AG08395 (cell line): Measurements from ENCODE around the gene MAP3K13.

Source experiments
- DNase-seq: peaks from one replicate; pipeline ENCODE4 v3.0.0; 2012; ENCODE audit warnings: mixed read lengths, low spot score

Gene MAP3K13, protein sequence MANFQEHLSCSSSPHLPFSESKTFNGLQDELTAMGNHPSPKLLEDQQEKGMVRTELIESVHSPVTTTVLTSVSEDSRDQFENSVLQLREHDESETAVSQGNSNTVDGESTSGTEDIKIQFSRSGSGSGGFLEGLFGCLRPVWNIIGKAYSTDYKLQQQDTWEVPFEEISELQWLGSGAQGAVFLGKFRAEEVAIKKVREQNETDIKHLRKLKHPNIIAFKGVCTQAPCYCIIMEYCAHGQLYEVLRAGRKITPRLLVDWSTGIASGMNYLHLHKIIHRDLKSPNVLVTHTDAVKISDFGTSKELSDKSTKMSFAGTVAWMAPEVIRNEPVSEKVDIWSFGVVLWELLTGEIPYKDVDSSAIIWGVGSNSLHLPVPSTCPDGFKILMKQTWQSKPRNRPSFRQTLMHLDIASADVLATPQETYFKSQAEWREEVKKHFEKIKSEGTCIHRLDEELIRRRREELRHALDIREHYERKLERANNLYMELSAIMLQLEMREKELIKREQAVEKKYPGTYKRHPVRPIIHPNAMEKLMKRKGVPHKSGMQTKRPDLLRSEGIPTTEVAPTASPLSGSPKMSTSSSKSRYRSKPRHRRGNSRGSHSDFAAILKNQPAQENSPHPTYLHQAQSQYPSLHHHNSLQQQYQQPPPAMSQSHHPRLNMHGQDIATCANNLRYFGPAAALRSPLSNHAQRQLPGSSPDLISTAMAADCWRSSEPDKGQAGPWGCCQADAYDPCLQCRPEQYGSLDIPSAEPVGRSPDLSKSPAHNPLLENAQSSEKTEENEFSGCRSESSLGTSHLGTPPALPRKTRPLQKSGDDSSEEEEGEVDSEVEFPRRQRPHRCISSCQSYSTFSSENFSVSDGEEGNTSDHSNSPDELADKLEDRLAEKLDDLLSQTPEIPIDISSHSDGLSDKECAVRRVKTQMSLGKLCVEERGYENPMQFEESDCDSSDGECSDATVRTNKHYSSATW

DNA sequence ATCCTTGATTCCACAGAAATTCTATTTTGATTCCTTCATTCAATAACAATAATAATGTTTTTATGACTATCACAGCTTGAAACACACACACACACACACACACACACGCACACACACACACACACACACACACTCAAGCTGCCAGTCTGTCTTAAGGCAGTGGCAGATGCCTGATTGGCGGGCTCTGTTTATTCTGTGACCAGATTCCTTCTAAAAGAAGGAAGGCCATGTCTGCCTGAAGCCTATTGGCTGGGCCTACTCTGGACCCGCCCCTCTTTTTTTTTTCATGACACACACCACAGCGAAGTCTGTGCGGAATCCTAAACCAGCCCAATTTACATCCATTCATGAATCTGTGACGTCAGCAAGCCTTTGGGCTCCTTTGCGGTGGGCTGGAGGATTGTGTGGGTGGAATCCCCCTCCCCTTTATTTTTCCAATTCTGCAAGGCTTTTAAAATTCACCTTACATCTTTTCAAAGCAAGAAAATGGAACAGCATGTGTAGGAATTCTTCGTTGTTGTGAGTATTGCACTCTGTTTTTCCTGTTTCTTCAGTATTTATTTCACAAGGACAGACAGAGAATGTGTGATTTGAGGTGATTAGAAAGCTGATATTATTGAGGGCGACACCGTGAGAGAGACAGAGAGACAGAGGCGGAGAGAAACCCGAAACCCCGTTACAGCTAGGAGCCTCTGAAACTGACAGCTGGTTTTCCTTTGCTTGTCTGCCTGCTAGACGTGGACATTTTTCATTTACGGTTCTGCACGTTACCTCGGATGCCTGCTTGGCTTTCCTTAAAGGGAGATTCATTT is at the start of gene MAP3K13:
Gene MAP3K13, plus strand, starts transcription at position 287 of the 812 bp plus-strand sequence. CDS start 65,446 bp downstream, outside the sequence.
- peak; percentile 93 for DNase-seq

GRCh38 chr3:185313693-185314246 is 49.2 kb upstream of the MAP3K13 start:
- DNase-seq, result no peak

DNA sequence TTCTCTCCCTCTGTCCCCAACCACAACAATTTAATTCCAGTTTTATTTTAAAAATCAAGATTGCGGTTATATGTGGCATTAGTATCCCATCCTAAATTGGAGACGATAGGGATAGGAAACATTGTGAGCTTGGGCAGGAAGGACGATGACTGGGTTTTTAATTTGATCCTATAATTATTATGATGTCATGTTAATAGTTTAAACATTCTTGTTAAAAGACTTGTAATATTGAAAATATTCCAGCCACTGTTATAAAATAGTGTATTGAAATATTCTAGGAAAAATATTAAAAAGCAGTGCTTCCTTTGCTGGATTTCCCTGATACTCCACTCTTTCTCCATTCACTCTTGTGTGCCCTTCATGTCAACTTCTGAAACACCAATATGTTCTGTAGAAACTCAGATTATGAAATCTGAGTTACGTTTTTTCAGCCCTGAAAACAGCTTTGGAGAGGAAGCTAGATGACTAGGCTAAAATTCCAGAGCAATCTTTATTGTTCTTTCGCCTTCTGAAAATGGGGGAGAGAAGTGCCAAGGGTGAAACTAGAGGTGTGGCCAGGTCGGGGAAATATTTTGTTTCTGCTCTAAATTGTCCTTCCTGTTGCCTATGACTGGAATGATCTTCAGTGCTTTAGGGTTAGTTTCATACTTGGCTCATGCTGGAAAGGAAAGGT is 46.1 kb upstream of the MAP3K13 start:
- no peak for DNase-seq

DNA sequence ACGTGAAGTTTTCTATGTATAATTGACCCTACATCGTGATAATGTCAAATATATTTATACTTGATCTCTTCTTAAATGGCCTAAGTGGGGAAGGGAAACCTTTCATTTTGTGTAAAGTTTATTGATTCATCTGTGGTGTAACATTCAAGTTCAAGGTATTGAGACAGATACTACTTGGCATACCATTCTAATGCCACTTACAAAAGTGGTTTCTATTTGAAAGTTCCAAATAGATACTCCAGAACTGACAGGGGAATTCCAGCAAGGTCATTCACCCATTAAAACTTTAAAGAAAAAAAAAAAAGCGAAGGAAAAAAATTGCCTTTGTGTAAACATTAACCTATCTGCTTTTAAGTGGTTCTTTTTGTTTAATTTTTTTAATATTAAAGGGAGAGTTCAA is 45.3 kb upstream of the MAP3K13 start:
- no peak for DNase-seq

DNA sequence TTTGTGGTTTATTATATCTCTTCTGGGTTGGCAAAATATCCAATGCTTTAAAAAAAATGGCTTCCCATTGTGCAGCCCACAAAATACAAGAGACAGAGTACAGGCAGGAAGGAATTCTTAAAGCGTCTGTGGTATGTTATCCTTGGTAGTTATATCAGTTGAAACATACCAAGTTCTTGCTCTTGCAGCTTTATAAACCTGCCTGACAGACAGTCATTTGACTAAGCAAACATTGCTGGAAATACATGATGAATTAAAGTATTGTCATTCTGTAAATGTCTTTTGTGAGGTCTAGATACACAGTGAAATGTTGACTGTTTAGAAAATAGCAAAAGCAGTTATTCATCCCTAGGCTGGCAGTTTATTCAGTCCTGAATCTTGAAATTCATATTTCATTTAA is 44.8 kb upstream of the MAP3K13 start:
- no peak for DNase-seq

DNA sequence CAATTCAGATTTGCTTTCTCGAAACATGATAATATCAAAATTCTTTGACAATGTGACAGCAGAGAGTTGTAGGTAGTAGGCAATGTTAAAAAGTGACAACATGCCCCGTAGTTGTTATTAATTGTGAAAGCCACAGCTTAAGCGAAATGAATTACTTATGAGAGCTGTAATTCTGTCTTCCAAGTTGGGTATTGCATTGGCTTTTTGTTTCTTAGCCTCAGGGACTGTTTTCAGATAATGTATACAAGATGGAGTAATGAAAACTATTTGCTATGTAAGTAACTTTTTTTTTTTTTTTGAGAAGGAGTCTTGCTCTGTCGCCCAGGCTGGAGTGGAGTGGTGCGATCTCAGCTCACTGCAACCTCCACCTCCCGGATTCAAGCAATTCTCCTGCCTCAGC is 43.1 kb upstream of the MAP3K13 start:
- no peak for DNase-seq

GRCh38 chr3:185320949-185321348 is 42.0 kb upstream of the MAP3K13 start:
- no peak for DNase-seq

GRCh38 chr3:185322101-185322719 is 40.7 kb upstream of the MAP3K13 start:
- no peak for DNase-seq

- no peak for DNase-seq
Measured at GRCh38 chr3:185325946-185326791, 36.8 kb upstream of the MAP3K13 start.

DNA sequence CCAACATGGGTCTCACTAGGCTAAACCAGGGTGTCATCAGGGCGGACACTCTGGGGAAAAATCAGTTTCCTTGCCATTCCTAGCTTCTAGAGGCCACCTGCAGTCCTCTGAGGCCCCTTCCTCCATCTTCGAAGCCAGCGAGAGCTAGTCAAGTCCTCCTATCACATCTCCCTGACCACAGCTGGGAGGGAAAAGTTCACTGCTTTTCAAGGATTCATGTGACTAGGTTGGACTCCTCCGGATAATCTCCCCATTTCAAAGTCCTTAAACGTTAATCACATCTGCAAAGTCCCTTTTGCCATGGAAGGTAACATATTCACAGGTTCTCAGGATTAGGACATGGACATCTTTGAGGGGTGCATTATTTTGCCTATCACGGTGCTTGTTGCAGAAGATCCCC is 35.9 kb upstream of the MAP3K13 start:
- DNase-seq, result no peak

DNA sequence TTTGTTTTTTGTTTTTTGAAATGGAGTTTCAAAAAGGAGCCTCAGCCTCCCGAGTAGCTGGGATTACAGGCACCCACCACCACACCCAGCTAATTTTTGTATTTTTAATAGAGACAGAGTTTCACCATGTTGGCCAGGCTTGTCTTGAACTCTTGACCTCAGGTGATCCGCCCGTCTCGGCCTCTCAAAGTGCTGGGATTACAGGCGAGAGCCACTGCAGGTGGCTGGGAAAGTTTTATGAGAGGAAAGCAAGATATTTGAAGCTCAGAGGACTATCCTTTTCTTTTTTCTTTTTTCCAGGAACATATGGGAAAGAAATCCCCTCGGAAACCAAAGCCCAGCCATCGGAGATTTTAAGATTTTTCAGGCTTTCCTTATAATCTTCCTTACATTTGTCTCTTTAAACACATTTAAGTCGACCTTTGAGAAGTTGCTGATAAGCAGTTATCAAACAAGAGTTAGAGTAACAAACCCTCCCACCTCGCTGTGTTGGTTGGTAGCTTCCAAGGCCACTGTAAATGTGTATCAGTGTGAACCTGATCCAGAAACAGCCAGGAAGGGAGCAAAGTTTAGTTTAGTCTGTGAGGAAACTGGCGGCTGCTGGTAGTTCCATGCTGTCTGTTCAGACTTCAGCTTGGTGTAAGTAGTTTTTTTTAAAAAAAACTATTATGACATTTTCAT is 34.5 kb upstream of the MAP3K13 start:
- no peak for DNase-seq

- no peak for DNase-seq
Measured at GRCh38 chr3:185330238-185330637, 32.7 kb upstream of the MAP3K13 start.

- DNase-seq, result no peak
Measured at GRCh38 chr3:185330644-185331043, 32.3 kb upstream of the MAP3K13 start.

DNA sequence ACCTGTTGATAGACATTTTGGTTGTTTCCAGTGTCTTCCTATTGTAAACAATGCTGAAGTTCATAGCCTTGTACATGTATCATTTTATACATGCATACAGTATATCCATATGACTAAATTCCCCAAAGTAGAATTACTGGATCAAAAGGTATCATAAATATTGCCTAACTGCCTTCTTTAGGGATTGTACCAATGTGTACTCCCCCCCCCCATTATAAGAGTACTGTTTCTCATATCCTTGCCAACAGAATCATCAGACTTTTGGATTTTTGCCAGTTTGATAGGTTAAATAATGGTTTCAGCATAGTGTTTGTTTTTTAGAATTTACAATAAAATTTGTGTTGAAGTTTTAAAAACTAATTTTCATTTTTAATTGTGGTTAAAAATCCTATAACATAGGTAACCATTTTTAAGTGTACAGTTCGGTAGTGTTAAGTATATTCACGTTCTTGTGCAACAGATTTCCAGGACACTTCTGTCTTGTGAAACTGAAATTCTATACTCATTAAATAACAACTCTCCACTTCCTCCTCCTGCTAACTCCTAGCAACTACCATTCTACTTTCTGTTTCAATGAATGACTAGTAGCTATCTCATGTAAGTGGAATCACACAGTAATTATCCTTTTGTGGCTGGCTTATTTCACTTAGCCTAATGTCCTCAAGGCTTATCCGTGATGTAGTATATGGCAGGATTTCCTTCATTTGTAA is 30.8 kb upstream of the MAP3K13 start:
- DNase-seq, result no peak

- peak; percentile 41 for DNase-seq
Measured at GRCh38 chr3:185335799-185336198, 27.1 kb upstream of the MAP3K13 start.

DNA sequence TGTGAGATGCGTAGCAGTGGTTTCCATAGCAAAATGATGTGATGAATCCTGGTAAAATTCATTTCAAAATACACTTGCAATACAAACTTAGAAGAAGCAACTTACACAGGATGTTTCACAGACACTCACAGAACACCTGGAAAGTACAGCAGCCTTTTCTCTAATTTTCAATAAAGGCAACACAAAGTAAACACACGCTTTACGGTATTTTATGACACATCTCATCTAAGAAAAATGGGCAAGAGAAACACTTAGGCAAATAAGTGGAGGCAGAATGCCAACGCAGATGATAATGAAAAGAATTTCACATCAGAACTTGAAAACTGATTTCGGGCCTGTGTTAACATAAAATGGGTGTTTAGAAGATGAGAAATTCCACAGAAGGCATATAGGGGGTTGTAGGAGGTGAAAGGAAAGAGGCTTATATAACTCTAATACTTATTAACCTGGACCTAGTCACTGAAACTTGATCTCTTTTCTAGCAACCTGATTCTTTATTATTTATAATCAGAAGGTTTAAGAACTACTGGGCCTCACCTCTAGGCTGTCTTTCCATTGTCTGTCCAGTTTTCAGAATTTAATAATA is 25.6 kb upstream of the MAP3K13 start:
- DNase-seq, result no peak

- no peak for DNase-seq
Measured at GRCh38 chr3:185339945-185340344, 23.0 kb upstream of the MAP3K13 start.

DNA sequence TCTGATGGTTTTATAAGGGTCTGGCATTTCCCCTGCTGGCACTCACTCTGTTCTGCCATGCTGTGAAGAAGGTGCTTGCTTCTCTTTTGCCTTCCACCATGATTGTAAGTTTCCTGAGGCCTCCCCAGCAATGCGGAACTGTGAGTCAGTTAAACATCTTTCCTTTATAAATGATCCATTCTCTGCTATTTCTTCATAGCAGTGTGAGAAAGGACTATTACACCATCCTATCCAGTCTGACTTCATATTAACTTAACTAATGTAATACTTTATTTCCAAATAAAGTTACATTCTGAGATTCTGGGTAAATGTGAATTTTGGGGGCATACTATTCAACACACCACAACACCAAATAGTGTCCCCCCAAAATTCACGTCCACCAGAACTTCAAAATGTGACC is 22.2 kb upstream of the MAP3K13 start:
- DNase-seq, result no peak
